Spleen (tissue), 11 donors: ENCODE results near the gene CTDSP2. TPM values are rescaled to one million over a fixed set of nuclear protein-coding genes. Genes with fewer than 3 reads are reported as not detected.

Experiments used
- DNase-seq: peaks from one replicate; pipeline ENCODE4 v3.0.0-alpha.2; 2020
- H3K27ac ChIP-seq, 8 donors: fragments of 200-600 bp; sonication (generic) in 7 of 8; 1 replicate in 4 of 8; 2 replicates in 4 of 8; pipeline versions ENCODE4 v1.5.0 to v1.8.0; 2016 to 2021; ENCODE audit warnings: inconsistent platforms in 4 of 8, mild to moderate bottlenecking in 4 of 8, moderate library complexity in 1 of 8
- H3K27me3 ChIP-seq, 7 donors: fragments of 200-600 bp; sonication (generic) in 6 of 7; replicated peaks in 1 of 7; 1 replicate in 4 of 7; 2 replicates in 3 of 7; pipeline versions ENCODE4 v1.5.0 to v1.8.0; 2016 to 2021; ENCODE audit warnings: inconsistent platforms in 3 of 7, mild to moderate bottlenecking in 1 of 7
- H3K36me3 ChIP-seq, 6 donors: fragments of 200-600 bp; sonication (generic) in 5 of 6; 1 replicate in 4 of 6; 2 replicates in 2 of 6; pipeline versions ENCODE4 v1.5.0 to v1.8.0; 2016 to 2021; ENCODE audit warnings: inconsistent platforms in 2 of 6
- H3K4me1 ChIP-seq, 6 donors: fragments of 200-600 bp; sonication (generic) in 5 of 6; 1 replicate in 3 of 6; 2 replicates in 3 of 6; pipeline versions ENCODE4 v1.5.0 to v1.8.0; 2016 to 2021; ENCODE audit warnings: inconsistent platforms in 3 of 6
- H3K4me3 ChIP-seq, 8 donors: fragments of 200-600 bp; sonication (generic) in 7 of 8; 1 replicate in 4 of 8; 2 replicates in 4 of 8; pipeline versions ENCODE4 v1.5.0 to v1.8.0; 2016 to 2021; ENCODE audit warnings: inconsistent platforms in 4 of 8, mild to moderate bottlenecking in 4 of 8, moderate library complexity in 2 of 8
- H3K9me3 ChIP-seq, 8 donors: fragments of 200-600 bp; sonication (generic) in 7 of 8; 1 replicate in 4 of 8; 2 replicates in 4 of 8; pipeline versions ENCODE4 v1.5.0 to v1.8.0; 2016 to 2021; ENCODE audit warnings: inconsistent platforms in 4 of 8
- POLR2A ChIP-seq, 3 donors: fragments of 450-650 bp; IDR thresholded peaks; one replicate each; pipeline ENCODE4 v1.5.1; 2017; ENCODE audit warnings: antibody characterized with exemption in 3 of 3, mild to moderate bottlenecking in 1 of 3
- POLR2AphosphoS5 ChIP-seq, 3 donors: sonication (generic); formaldehyde crosslinking; IDR thresholded peaks; one replicate each; pipeline ENCODE4 v1.5.1; 2017; ENCODE audit warnings: antibody characterized with exemption in 3 of 3
- WGBS, 5 donors: extraction: QIAGEN DNeasy Blood & Tissue Kit in 3 of 5; methylation state at CpG; one replicate each; pipeline versions ENCODE4 v1.1.5 to v1.1.7; 2013 to 2018; 5-methylcytosine and 5-hydroxymethylcytosine counted together
- intact Hi-C: fragments of 100-400 bp; cut with DNase I; formaldehyde crosslinking; loops from one replicate; pipeline ENCODE4 v1.15.0; 2023; ENCODE audit warnings: low total_unique reads
- polyA plus RNA-seq, 3 donors: library from polyadenylated mRNA; stranded (reverse); fragments of 200-250 nt; gene quantifications; one replicate each; pipeline ENCODE4 v1.2.1, GENCODE V29; 2013
- total RNA-seq, 7 donors: library from RNA; depleted of rRNA in 3 of 7; stranded (reverse); fragments of >200 nt in 3 of 7; fragmentation: NEBNext Ultra II Directional in 4 of 7; extraction: Animal tissue kit (Norgen Biotek cat#: 25700) in 4 of 7; gene quantifications; one replicate each; pipeline versions ENCODE4 v1.1.0 to v1.2.1, GENCODE V29; 2016 to 2021
- TF ChIP-seq, protein P1 (sequence below), 11 experiments: fragments of 200-600 bp in 7 of 11; fragments of 450-650 bp in 4 of 11; sonication (generic) in 4 of 11; IDR thresholded peaks in 8 of 11; conservative IDR thresholded peaks in 3 of 11; 1 replicate in 7 of 11; 2 replicates in 4 of 11; pipeline versions ENCODE4 v1.4.0 to v1.8.0; 2016 to 2021; ENCODE audit warnings: antibody characterized with exemption in 11 of 11, inconsistent platforms in 4 of 11, mild to moderate bottlenecking in 1 of 11
- donor health status: healthy with polysubstance abuse.
- donor health status: DM: no; HTN: no; CAD: no; lungs with moderate emphysema.
- donor health status: DM: no; HTN: no; CAD: no.
- donor health status: Bipolar disorder and iron deficiency.
- donor health status: healthy.
- donor health status: DM: no; HTN: no; CAD: no.
- donor health status: DM: yes; HTN: yes; CAD: no.

CTDSP2 gene
- total and polyA plus RNA-seq, 10 donors, result 22.2 to 203 (median 144) TPM

GRCh38 chr12:57885207-57885606, 38.7 kb upstream of the CTDSP2 start:
- Histone ChIP-seq H3K27me3 (peaks cover 0 to 7% (median 0%) of the 10 kb centered on the region in 7 donors), H3K36me3 (no peaks in the 10 kb centered on the region), H3K27ac (no peak overlapping the region), H3K4me1 (peaks cover 0 to 17% (median 9%) of the 10 kb centered on the region in 6 donors), H3K9me3 (peaks cover 0 to 18% (median 14%) of the 10 kb centered on the region in 8 donors), H3K4me3 (no peak overlapping the region)
- TF ChIP-seq POLR2A (IDR thresholded peaks at IDR 0.05) (no peak), POLR2AphosphoS5 (IDR thresholded peaks at IDR 0.05) (no peak)
- TF ChIP-seq, protein P1, sequence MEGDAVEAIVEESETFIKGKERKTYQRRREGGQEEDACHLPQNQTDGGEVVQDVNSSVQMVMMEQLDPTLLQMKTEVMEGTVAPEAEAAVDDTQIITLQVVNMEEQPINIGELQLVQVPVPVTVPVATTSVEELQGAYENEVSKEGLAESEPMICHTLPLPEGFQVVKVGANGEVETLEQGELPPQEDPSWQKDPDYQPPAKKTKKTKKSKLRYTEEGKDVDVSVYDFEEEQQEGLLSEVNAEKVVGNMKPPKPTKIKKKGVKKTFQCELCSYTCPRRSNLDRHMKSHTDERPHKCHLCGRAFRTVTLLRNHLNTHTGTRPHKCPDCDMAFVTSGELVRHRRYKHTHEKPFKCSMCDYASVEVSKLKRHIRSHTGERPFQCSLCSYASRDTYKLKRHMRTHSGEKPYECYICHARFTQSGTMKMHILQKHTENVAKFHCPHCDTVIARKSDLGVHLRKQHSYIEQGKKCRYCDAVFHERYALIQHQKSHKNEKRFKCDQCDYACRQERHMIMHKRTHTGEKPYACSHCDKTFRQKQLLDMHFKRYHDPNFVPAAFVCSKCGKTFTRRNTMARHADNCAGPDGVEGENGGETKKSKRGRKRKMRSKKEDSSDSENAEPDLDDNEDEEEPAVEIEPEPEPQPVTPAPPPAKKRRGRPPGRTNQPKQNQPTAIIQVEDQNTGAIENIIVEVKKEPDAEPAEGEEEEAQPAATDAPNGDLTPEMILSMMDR (IDR thresholded peaks at IDR 0.05 in 8 of 11, conservative IDR thresholded peaks at IDR 0.05 in 3 of 11), result no peak
- WGBS, 5 donors, result 95 to 100% (median 97%) methylated on average over 6 of the region's 6 CpGs
- DNase-seq, result no peak
- intact Hi-C loops, result no loop called here

DNA sequence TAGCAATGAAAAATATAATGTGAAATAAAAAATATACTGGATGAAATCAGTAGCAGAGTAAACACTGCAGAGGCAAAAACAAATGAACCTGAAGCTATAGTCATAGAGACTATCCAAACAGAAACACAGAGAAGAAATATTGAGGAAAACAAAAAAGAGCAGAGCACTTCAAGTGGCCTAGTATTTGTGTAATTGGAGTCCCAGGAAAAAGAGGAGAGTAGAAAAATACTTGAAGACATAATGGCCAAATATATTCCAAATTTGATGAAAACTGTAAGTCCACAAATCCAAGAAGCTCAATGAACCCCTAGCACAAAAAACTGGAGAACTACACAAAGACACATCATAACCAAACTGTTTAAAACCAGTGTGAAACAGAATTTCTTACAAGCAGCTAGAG, 37.2 kb upstream of the CTDSP2 start:
- intact Hi-C loops, result no loop called here
- Histone ChIP-seq H3K4me1 (peaks cover 0 to 9% (median 3%) of the 10 kb centered on the region in 6 donors), H3K9me3 (peaks cover 0 to 18% (median 14%) of the 10 kb centered on the region in 8 donors), H3K27ac (no peak overlapping the region), H3K36me3 (no peaks in the 10 kb centered on the region), H3K27me3 (peaks cover 0 to 3% (median 0%) of the 10 kb centered on the region in 7 donors), H3K4me3 (no peak overlapping the region)
- TF ChIP-seq POLR2A (IDR thresholded peaks at IDR 0.05) (no peak), POLR2AphosphoS5 (IDR thresholded peaks at IDR 0.05) (no peak)
- TF ChIP-seq, protein P1 (IDR thresholded peaks at IDR 0.05 in 8 of 11, conservative IDR thresholded peaks at IDR 0.05 in 3 of 11), result no peak
- DNase-seq, result no peak

GRCh38 chr12:57883057-57883456, 36.5 kb upstream of the CTDSP2 start:
- H3K9me3 ChIP-seq, result peaks cover 0 to 18% (median 14%) of the 10 kb centered on the region in 8 donors
- no peak overlapping the region for H3K27ac ChIP-seq
- TF ChIP-seq POLR2A (IDR thresholded peaks at IDR 0.05) (no peak), POLR2AphosphoS5 (IDR thresholded peaks at IDR 0.05) (no peak)
- TF ChIP-seq, protein P1 (IDR thresholded peaks at IDR 0.05 in 8 of 11, conservative IDR thresholded peaks at IDR 0.05 in 3 of 11), result no peak
- H3K4me3 ChIP-seq, result no peak overlapping the region
- peaks cover 0 to 3% (median 0%) of the 10 kb centered on the region in 6 donors for H3K4me1 ChIP-seq
- 84 to 95% (median 92%) methylated on average over 1 of the region's 1 CpG for WGBS, 5 donors
- no peaks in the 10 kb centered on the region for H3K27me3 ChIP-seq
- no peaks in the 10 kb centered on the region for H3K36me3 ChIP-seq
- intact Hi-C loops, result no loop called here
- no peak for DNase-seq

- DNase-seq, result no peak
- Histone ChIP-seq H3K4me1 (no peaks in the 10 kb centered on the region), H3K4me3 (no peak overlapping the region), H3K9me3 (peaks cover 0 to 18% (median 14%) of the 10 kb centered on the region in 8 donors), H3K27ac (no peak overlapping the region), H3K27me3 (no peaks in the 10 kb centered on the region), H3K36me3 (no peaks in the 10 kb centered on the region)
- intact Hi-C loops, result no loop called here
- no peak for TF ChIP-seq POLR2A (IDR thresholded peaks at IDR 0.05)
- no peak for TF ChIP-seq POLR2AphosphoS5 (IDR thresholded peaks at IDR 0.05)
- TF ChIP-seq, protein P1 (IDR thresholded peaks at IDR 0.05 in 8 of 11, conservative IDR thresholded peaks at IDR 0.05 in 3 of 11), result no peak
Observed at GRCh38 chr12:57882575-57882974, 36.0 kb upstream of the CTDSP2 start.
